UCSD-AML1 (cell line): Measurements from ENCODE around the gene PYGM.
A peak's percentile ranks its signal among the peaks of the same experiment; 100 is the strongest.

Source experiments
- DNase-seq: peaks from one replicate; lab custom pipeline; 2025; ENCODE audit not compliant: unreplicated experiment; lab: John Stamatoyannopoulos, UW

PYGM gene

DNA sequence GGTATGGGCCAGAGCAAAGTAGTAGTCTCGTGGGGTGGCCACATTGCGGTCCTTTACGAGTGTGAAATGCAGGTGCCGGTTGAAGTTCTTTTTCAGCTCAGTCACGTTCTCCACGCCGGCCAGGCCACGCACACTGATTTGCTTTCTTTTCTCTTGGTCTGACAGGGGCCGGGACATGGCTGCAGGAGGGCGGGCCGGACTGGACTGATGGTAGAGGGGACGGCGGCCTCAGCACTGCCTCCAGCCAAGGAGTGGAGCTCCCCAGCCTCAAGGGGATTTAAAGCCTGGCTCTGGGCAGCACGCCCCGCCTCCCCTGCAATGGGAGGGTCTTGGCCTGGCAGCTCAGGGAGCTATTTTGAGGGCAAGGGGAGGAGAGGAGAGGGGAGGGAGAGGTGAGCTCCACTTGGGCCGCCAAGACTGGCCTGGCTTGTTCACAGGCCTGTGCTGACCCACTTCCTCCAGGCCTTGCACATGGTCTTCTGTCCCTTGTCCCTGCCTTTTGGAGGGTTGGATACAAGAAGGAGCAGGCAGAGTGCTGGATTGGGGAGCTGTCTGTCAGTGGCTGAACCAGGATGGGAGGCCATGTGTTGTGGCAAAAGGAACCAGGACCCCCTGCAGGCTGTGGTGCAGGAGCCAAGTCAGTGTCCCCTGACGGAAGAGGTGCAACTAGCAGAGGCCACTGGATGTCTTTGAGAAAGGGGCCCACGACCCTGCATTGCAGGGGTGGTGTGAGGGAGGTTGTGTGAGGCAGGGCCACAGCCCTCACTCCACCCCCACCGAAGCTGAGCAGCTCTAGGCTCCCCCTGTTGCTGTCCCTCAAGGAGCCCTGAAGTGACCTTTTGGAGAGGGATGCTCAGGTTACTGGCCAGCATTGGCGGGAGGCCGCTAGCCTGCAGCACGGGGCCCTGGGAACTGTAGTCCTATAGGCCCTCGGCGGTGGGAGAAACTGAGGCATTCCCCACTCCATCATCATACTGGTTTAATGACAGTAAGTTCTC lies at the start of gene PYGM:
Gene PYGM, minus strand, starts transcription at position 253 of the 998 bp plus-strand sequence. Its CDS starts 76 bp downstream, at position 177.
- DNase-seq, result no peak

DNA sequence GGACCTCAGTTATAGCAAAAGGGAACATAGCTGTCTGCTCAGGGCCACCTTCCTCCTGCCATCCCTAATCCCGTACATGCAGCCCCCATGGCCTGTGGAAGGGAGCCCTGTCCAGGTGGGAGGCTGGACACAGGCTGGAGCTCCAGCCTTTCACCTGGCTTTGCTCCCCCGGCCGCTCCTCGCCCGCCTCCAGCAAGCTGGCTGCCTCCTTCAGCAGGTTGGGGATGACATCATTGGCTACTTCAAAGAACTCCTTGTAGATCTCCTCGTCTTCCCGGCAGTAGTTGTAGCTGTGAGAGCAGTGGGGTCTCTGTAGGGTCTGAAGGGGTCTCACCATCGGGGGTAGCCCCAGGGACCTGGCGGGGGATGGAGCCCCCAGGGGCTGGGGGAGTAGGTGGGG lies 45.7 kb upstream of the PYGM start:
- no peak for DNase-seq

DNA sequence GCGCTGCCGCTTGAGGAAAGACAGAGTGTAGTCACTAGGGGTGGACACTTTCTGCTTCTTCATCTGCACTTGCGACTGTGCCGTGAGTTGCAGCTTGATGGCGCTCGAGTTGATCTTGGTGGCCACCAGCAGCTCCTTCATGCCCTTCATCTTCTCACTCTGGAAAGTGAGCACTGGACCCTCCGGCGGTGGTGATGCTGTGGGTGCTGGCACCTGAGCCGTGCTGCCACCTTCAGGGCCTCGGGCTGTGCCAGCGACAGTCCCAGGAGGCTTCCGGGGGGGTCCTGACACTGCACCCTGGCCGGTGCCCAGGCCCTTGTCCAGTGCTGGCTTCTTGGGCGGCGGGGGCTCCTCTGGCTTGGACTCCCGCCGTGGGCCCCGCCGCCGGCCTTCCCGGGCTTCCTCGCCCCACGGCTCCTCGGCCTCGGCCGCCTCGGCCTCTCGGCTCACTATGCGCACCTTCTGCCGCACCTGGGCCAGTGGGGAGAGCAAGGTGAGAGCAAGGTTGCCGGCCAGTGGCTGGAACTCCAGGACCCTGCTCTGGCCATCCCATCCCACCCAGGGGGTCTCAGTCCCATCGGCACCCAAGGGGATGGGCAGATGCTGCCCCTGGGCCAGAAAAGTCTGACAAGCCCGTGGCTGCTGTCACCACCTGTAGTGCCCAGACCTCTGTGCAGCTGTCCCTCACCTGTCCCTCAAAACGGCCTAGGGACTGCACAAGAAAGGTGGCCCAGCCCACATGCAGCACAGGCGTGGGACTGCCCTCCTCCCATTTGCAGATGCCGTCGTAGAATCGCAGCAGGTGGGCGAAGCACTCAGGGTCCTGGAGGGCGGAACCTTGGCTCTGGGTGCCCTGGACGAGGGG lies 44.8 kb upstream of the PYGM start:
- no peak for DNase-seq

GRCh38 chr11:64803846-64804345 lies 44.1 kb upstream of the PYGM start:
- no peak for DNase-seq

DNA sequence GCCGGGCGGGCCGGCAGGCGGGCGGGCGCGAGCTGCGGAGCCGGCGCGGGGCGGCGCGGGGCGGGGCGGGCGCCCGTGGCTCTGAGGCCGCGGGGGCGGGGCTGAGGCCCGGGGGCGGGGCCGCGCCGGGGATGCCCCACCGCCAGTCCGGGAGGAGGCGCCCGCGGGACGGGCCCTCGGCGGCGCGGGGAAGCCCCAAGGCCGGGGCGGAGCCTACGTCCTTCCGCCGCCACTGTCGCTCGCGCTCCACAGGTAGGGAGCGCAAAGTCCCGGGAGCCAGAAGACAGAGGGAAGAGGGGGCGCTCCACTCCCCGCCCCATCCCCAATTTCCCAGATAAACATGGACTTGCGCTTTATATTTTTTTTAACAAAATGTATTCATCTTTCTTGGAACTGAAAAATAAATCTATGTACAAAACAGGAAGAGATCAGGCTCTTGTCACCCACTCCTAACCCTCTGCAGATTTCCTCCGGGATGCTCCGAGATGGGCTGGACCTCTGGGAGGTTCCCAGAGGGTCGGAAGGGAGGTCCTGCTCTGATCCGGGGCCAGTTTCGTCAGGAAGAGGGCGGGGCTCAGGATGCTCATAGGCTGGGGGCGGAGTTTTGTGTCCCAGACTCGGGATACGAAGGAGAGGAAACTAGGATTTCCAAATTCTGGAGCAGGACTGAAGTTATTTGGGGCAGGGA lies 43.5 kb upstream of the PYGM start, which contains the start of gene MAP4K2:
Gene MAP4K2, minus strand, starts transcription at position 57 of the 688 bp plus-strand sequence. CDS start 65 bp downstream, outside the sequence.
- DNase-seq, result peak; percentile 87

DNA sequence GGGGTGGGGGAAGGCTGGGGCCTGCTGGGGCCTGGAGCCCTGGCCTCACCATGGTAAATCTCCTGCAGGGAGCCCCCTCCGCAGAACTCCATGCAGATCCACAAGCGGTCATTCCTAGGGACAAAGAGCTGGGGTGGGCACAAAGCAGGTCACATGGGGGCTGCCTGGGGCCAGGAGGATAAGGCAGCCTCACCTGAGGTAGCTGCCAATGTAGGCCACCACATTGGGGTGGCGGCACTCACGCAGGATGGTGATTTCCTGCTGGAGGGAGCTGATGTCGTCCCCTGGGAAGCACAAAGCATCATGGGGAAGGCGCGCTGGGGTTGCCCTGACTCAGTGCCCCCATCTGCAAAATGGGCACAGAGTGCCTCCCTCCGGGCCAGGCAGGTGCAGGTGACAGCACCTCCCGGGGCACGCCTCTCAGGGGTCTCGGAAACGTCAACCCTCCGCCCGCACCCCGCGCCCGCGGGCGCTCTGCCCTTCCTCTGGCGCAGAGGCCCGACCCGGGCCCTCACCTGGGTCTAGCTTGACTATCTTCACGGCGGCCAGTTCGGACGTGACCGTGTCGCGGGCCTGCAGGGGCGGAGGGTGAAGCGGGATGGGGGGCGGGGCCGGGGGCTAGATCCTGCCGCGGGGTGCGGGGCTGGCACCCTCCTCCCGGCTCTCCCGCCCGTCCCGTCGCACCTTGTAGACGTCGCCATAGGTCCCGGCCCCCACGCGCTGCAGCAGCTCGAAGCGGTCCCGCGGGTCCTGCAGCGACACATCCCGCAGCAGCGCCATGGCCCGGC lies 42.8 kb upstream of the PYGM start:
- no peak for DNase-seq

GRCh38 chr11:64801561-64802369 lies 42.0 kb upstream of the PYGM start:
- DNase-seq, result peak; percentile 57

DNA sequence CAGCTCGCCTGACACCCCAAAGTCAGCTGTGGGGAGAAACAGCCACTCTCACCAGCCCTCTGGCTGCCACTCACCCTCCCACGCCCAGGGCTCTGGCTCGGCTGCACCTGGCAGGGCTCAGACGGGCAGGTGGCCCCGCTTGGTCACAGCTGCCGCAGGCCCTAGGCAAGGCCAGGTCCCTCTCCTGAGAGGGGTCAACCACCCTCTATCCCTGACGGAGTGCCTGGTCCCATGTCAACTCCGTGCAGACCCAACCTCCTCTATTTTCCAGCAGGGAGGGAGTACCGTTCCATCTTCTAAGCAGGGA lies 41.3 kb upstream of the PYGM start:
- no peak for DNase-seq

DNA sequence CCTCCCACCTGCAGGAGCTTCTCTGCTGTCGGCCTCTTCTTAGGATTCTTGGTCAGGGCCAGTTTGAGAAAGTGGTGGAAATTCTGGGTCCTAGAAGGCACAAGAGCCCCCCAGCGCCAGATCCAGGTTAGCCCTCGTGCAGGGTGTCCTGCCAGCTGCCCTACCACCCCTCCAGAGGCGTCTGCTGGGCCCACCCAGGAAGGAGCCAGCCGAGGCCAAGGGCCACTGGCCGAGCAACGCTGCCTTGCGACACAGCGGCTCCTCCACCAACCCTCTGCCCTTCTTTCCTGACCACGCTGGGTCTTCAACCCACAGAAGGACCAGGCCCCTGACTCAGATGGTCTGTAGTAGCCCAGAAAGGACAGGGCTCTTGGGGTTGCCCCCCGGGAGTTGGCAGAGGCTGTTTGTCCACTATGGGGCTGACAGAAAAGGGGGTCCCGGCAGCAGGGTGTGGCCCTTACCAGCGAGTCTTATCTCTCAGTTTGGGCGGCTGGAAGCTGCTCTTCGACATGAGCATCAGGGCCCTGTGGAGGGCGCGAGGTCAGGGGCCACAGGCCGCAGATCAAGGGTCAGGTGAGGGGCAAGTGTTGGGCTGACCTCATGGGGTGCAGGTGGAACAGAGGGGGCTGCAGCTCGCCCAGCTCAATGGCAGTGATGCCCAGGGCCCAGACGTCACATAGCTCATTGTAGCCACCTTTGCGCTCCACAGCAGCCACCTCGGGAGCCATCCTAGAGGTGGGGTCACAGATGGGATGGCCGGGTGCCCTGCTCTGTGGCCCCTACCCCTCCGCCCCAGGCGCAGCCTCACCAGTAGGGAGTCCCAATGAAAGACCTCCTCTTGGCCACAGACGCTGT lies 40.8 kb upstream of the PYGM start:
- no peak for DNase-seq

DNA sequence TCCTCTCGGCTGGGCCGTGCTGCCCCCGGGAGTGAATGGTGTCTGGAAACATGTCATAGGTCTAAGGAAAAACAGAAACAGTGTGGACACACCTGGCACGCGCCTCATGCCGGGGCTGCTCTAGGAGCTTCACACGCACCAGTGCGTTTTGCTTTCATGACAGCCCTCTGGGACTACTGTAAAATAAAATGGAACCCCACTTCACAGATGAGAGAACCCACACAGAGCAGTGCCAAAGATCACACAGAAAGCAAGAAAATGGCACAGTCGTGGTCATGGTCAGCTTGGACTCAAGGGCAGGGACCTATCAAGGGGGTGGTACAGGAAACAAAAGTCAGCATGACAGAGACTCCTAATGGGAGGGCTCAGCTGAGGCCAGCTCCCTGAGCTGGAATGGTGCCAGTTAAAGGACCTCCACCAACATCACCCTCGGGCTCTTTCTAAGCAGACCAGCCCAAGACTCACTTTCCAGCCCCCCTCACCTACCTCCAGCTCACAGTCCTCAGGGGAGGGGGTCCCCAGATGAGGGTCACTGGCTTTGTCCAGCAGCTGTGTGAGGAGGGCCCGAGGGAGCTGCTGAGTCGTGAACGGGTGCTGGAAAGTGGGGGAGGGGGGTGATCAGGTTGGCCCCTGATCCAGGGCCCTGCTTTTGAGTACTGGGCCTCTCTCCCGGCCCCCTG lies 40.0 kb upstream of the PYGM start:
- no peak for DNase-seq

GRCh38 chr11:64799256-64799622 lies 39.5 kb upstream of the PYGM start:
- no peak for DNase-seq

GRCh38 chr11:64796757-64797541 lies 37.2 kb upstream of the PYGM start:
- no peak for DNase-seq

GRCh38 chr11:64796047-64796756 lies 36.4 kb upstream of the PYGM start:
- DNase-seq, result peak; percentile 25

DNA sequence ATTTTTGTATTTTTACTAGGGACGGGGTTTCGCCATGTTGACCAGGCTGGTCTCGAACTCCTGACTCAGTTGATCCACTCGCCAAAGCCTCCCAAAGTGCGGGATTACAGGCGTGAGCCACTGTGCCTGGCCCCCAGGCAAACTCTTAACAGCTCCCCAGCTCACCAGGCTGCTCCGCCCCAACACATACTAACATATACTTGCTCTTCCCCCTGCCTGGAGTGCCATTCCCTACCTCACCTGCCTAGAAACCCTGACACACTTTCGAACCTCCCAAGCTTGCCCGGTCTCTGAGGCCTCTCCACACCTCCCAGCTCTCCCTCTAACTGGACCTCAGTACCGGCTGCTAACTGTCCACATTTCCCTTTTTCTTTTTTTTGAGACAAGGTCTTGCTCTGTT lies 34.8 kb upstream of the PYGM start:
- no peak for DNase-seq

DNA sequence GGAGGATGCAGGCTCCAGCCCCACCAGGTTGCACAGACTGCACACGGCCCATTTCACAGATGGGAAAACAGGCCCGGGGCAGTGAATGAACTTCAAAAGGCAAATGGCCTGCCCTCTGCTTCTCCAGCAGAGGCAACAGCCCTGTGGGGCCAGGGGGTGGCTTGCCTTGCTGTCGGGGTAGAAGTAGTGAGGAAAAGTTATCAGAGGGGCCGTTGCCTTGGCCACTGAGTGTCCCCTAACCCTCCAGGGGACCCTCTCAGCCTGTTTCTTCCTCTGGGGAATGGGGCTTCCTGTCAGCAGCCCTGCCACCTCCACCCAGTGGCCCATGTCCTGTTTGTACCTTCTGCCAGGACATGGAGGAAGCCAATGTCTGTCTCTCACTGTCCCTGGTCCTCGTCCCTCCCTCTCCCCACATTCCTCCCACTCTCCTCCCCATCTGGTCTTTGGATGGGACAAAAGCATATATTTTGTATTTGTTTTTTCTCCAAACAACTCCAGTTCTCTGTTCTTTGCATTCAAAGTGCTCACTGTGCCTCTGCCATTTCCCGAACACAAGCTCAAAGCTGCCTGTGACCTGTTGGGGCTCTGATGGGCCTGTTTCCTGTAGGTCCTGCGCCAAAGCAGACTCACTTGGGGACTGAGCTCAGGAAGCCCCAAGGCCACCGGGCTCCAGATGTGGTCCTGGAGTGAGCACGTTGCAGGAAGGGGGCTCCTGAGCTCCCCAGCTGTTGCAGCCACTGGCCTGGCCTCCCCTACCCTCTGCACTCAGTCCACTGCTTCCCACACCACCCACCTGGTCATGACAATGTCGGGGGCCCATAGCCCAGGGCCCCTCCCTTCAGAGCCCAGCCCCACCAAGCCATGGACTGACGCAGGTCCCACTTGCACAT lies 33.7 kb upstream of the PYGM start:
- DNase-seq, result peak; percentile 61

DNA sequence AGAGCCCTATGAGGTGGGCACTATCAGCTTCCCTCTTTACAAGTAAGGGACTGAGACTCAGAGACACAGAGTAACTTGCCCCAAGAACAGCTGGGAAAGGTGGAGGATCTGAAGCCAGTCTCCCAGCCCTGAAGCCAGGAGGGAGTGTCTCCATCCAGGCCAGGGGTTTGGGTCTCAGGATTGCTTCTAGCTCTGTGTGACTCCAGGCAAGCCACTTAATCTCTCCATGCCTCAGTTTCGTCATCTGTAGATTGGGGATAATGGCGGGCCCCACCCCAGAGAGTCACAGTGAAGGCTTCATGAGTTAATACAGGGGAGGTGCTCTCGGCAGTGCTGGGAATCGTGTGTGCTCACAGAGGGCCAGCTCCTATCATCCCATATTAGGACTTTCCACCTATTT lies 32.7 kb upstream of the PYGM start:
- no peak for DNase-seq
